Erythroblast (primary cell): ENCODE measurements around the gene ZNF385B.

Experiments used
- DNase-seq, 2 experiments: peaks; one replicate each; lab custom pipeline; 2025; lab: John Stamatoyannopoulos, UW
- GATA1 ChIP-seq: IDR thresholded peaks from 2 replicates; pipeline ENCODE4 v1.6.1; 2011; ENCODE audit warnings: low read depth, mild to moderate bottlenecking, control low read depth, low read length, moderate library complexity
- POLR2A ChIP-seq: IDR thresholded peaks from 2 replicates; pipeline ENCODE4 v1.6.1; 2011; ENCODE audit warnings: mild to moderate bottlenecking, low read length

The ZNF385B gene

DNA sequence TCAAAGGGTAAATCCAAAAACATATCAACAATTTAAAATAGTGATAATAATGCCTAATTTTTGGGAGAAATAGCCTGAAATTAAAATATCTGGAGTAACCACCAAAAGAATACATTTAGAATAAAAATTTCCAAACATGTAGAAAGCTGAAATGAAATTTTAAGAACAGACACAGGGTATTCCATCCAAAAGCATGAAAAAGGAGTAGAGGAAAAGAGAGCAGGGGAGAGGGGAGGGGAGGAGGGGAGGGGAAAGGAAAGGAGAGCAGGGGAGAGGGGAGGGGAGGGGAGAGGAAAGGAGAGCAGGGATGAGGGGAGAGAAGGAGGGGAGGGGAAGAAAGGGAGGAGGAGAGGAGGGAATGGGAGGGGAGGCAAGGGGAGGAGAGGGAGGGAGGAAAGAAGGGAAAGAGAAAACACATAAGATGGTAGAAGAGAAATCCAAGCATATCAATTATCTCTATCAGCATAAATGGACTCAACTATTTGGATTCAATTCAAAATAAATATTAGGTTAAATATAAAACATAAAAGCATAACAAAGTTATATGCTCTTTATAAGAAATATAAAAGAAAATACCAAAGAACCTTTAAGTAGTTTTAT, 141.1 kb downstream of the ZNF385B start:
- TF ChIP-seq POLR2A (no peak), GATA1 (no peak)
- DNase-seq = no peak

DNA sequence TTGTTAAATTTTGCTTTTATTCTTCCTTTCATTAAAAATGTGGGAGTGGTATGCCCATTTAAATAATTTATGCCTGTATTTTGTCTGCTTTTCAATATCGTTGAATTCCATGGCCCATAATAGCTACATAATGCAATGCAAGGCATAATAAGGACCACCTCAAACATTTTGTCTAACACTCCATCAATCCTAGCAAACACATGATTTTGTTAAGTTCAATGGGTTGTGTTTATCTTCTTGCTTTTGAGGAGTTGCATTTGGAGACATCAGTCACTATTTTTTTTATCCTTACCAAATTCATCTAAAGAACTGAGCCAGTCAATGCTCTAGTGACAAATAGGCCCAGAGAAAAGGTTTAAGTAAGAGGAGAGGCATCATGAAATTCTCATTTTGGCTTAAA, 145.5 kb downstream of the ZNF385B start:
- TF ChIP-seq POLR2A = no peak
- no peak for TF ChIP-seq GATA1
- no peak for DNase-seq

DNA sequence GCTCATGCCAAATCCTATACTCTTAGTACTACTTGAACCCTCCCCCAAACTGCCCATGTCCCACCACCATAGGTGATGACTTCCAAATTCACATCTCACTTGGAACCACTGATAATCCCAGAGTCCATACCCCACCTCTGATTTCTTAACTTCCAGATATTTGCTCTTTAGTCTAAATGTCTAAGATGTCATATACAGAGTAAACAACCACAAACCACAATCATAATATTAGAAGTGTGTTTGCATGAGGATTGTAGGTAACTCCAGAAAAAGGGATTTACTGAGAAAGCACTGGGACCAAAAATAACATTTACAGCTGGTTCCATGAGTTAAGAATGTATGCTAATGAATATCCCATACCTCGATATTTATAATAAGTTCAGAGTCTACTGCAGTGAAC, 146.2 kb downstream of the ZNF385B start:
- DNase-seq = no peak
- TF ChIP-seq POLR2A = no peak
- TF ChIP-seq GATA1 = no peak

DNA sequence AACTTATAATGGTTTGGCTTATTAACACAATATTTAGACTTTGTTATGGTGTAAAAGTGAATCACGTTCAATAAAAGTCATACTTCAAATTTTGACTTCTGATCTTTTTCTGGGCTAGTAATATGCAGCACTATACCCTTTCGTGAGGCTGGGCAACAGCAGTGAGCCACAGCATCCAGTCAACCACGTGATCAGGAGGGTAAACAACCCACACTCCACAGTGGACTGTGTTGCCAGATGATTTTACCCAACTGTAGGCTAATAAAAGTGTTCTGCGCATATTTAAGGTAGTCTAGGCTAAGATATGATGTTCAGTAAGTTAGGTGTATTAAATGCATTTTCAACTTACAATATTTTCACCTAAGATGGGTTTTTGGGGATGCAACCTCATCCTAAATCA, 148.6 kb downstream of the ZNF385B start:
- no peak for DNase-seq
- no peak for TF ChIP-seq POLR2A
- TF ChIP-seq GATA1 = no peak

DNA sequence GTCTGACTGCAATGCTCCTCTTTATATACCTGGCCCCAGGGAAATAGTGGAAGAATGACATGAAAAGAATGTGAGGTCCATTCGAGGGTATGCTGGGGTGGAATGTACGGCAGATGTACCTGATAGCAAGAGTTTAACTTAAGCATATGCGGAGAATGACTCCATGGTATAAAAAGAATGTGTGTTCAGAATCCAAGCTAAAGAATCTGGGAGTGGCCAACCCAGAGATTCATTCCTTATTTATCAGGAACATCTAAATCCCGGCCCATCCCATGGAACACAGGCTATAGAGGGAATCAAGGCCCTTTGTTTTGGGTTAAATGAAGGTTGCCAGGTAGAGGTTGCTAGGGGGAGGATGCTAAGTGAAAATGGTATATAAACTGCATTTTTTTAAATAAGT, 150.0 kb downstream of the ZNF385B start:
- no peak for DNase-seq
- TF ChIP-seq POLR2A (no peak), GATA1 (no peak)

DNA sequence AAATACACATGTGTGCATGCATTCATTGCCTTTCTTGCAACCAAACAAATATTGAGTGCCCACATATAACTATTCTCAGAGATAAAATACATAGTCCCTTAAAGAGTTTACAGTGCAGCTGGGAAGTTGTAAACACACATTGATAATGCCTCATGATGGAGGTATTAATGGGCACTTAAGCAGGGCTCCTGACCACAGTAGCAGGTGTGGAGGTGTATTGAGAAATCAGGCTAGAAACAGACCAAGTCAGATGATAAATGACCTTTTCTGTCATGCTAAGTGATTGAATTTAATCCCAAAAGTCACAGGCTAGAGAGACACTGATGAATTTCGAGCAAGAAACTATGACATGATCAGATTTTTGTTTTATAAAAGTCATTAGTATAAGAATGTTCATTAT, 157.7 kb downstream of the ZNF385B start:
- no peak for DNase-seq
- no peak for TF ChIP-seq GATA1
- TF ChIP-seq POLR2A = no peak

DNA sequence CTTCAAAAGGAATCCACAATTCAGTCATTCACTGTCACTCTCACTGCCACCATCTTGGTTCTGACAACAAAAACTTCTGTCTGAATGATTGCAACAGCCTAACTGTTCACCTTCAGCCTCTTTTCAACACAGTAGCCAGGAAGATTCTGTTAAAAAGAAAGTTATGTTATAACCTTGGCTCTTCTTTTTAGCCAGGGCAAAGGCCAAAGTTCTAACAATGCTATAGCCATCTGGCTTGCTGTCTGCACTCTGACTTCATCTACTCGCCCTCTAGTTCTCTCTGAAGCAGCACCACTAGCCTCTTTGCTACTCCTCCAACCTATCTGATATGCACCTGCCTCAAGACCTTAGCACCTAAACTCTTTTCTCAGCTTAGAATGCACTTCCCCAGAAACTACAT, 158.5 kb downstream of the ZNF385B start:
- TF ChIP-seq GATA1 (no peak), POLR2A (no peak)
- no peak for DNase-seq

DNA sequence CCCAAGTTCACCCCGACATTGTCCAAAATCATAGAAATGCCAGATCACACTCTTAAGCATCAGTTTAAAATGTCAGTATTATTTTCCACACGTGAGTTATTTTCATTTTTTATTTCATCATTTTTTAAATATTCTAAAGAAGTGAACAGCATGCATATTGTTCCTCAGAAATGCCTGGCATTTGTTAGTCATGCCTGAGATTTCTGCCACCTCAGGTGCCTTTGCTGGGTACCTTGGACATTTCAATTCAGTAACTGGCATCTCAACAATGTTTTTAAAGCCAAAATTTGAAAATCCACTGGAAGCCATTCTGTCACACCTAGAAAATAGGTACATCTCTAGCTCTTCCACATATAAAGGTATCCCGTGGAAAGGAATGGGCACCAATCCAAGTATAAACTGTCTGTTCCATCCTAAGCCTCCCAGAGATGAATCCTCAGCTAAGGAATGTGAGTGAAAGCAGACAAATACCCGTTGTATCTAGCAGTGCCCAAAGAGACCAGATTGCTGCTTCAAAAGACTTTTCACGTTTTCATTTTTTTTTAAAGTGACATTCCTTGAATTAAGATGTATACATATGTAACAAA, 159.8 kb downstream of the ZNF385B start:
- no peak for DNase-seq

DNA sequence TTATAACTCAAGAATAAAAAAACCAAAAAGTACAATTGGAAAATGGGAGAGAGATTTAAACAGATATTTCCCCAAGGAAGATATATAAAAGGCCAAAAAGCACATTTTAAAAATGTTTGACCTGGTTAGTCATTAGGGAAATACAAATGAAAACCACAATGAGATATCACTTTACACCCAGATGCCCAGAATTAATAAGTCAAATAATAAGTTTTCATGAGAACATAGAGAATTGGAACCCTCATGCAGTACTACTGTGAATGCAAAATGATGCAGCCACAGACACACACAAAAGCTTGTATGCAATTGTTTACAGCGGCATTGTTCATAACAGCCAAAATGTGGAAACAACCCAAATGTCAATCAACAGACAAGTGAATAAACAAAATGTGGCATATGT, 165.9 kb downstream of the ZNF385B start:
- no peak for DNase-seq

More for the DNA sequence above, 159.8 kb downstream of the ZNF385B start:
- TF ChIP-seq POLR2A (no peak), GATA1 (no peak)

DNA sequence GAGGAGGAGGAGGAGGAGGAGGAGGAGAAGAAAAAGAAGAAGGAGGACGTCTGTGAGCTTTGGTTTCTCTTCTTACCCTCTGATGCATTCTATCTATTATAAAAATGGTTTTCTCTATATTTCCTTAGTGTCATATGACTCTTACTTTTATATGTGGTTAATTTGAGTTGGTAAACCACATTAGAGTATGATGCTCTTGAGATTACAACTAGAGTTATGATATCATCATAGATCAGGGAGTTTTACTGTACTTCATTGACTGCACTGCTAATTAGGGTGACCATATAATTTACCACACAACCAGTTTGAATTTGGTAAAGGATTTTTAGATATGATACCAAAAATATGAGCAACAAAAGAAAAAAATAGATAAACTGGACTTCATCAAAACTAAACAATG, 166.4 kb downstream of the ZNF385B start:
- no peak for DNase-seq
- no peak for TF ChIP-seq GATA1
- TF ChIP-seq POLR2A = no peak

More for the DNA sequence above, 165.9 kb downstream of the ZNF385B start:
- TF ChIP-seq GATA1 = no peak
- TF ChIP-seq POLR2A = no peak

DNA sequence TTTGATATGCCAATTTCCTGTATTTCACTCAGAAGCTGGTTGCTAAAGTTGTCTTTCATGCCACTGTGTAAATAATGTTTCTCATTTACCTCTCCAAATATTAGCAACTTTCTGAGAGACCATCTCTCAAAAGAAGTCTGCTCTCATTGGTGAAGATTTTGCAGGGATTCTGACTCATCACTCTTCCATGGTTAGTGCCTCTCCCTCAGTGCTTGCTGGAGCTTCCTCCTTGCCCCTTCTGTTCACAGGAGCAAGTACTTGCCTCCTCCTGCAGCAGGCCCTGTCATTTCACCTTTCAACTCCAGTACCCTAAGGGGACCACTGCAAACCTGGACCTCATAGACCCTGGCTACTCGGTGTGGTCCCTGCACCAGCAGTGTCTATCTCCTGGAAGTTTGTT, 168.8 kb downstream of the ZNF385B start:
- DNase-seq = no peak
- TF ChIP-seq POLR2A (no peak), GATA1 (no peak)

DNA sequence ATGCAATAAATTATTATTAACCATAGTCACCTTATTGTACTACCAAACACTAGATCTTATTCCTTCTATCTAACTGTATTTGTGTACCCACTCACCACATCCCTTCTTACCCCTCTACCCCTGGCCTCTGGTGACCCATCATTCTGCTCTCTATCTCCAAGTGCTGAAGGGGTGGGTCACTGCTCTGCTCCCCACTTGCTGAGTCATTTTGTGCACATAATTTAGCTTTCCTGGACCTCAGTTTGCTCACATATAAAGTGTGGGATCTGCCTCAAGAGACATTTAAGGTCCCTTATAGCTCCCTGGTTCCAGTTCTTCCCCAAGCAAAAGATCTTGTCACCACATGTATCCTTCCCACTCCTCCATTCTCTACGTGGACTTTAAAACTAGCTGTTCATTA, 169.4 kb downstream of the ZNF385B start:
- peak in 1 of 2 experiments; percentile 3 for DNase-seq
- TF ChIP-seq POLR2A = no peak
- TF ChIP-seq GATA1 = no peak

DNA sequence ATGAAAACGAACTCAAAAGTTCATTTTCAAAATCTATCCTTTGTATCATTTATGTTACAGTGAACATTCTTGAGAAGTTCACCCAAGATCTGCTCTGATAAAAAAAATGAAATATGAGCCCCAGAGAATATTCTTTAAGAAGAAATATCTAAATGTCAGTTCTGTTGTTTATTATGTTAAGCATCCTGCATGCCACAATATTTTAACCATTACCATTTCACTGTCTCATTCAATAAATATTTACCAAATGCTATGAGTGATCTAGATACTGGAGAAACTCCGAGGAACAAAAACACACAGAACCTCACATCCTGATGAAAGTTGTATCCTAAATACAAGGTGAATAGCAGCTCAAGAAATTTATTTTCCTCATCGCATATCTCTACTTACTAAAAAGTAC, 170.2 kb downstream of the ZNF385B start:
- DNase-seq = no peak
- no peak for TF ChIP-seq POLR2A

DNA sequence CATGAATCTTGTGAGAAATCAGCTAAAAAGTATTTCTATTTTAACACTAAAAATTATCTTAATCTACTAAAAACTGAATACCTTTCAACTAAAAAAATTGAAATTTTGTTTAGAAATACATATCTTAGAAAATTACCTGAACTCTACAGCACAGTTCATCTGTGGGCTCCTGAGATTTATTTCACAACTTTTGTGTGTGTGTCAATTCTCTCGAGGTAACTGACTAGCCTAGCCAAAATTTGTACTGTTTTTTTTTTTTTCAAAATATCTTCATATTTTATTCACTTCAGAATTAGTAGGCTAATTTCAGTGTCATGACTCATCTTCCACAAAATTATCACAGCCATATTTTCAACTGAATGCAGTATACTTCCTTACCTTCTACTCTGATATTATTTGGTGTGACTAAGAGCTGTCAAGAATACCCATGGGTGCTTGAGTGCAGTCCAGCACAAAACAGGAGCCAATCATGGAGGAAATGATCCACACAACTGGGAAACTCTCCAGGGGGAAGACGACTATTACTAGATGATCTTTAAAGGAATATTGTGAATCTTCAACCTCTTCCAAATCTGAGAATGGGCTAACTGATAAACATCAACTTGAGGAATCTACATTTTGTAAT, 174.6 kb downstream of the ZNF385B start:
- TF ChIP-seq POLR2A (no peak), GATA1 (no peak)
- no peak for DNase-seq
